Tibial nerve (tissue), 4 donors: ENCODE data around the gene KDM5A. TPM values are rescaled to one million over a fixed set of nuclear protein-coding genes. Genes with fewer than 3 reads are reported as not detected.
"Not testable (repeated sequence)": the region's sequence is repeated elsewhere in the genome, so short reads cannot be mapped to it uniquely, and the experiment has no call there.

Experiments used
- DNase-seq, 2 donors: peaks; one replicate each; pipeline ENCODE4 v3.0.0-alpha.2; 2019; ENCODE audit warnings: low spot score in 2 of 2
- H3K27ac ChIP-seq, 4 donors: fragments of 200-600 bp; sonication (generic) in 3 of 4; one replicate each; pipeline ENCODE4 v1.5.1; 2017 to 2019; ENCODE audit warnings: mild to moderate bottlenecking in 1 of 4
- H3K27me3 ChIP-seq, 2 donors: fragments of 200-600 bp; sonication (generic) in 1 of 2; one replicate each; pipeline versions ENCODE4 v1.5.1 to v1.6.0; 2017 to 2019
- H3K36me3 ChIP-seq, 3 donors: fragments of 200-600 bp; sonication (generic); one replicate each; pipeline ENCODE4 v1.5.1; 2018 to 2019
- H3K4me1 ChIP-seq, 4 donors: fragments of 200-600 bp; sonication (generic) in 3 of 4; one replicate each; pipeline ENCODE4 v1.5.1; 2017 to 2019
- H3K4me3 ChIP-seq, 4 donors: fragments of 200-600 bp; sonication (generic) in 3 of 4; one replicate each; pipeline ENCODE4 v1.5.1; 2017 to 2019; ENCODE audit warnings: mild to moderate bottlenecking in 1 of 4, moderate library complexity in 1 of 4
- H3K9me3 ChIP-seq, 4 donors: fragments of 200-600 bp; sonication (generic) in 3 of 4; one replicate each; pipeline ENCODE4 v1.5.1; 2017 to 2019
- CTCF ChIP-seq, 5 experiments: fragments of 200-600 bp in 3 of 5; fragments of 450-650 bp in 2 of 5; sonication (generic) in 3 of 5; IDR thresholded peaks; one replicate each; pipeline ENCODE4 v1.5.1; 2016 to 2019; ENCODE audit warnings: antibody characterized with exemption in 5 of 5, mild to moderate bottlenecking in 3 of 5, moderate library complexity in 2 of 5
- EP300 ChIP-seq, 2 donors: sonication (generic); formaldehyde crosslinking; IDR thresholded peaks; one replicate each; pipeline ENCODE4 v1.6.1; 2017; ENCODE audit warnings: antibody characterized with exemption in 2 of 2, mild to moderate bottlenecking in 1 of 2
- POLR2A ChIP-seq, 2 donors: fragments of 450-650 bp; IDR thresholded peaks; one replicate each; pipeline ENCODE4 v1.6.1; 2017; ENCODE audit warnings: antibody characterized with exemption in 2 of 2, mild to moderate bottlenecking in 2 of 2, moderate library complexity in 2 of 2
- WGBS, 2 donors: methylation state at CpG; one replicate each; pipeline ENCODE4 v1.1.5; 2018; 5-methylcytosine and 5-hydroxymethylcytosine counted together
- total RNA-seq, 4 donors: library from RNA; depleted of rRNA; stranded (reverse); fragments of >200 nt; gene quantifications; one replicate each; pipeline ENCODE4 v1.1.0, GENCODE V29; 2016

Gene KDM5A
- total RNA-seq, 4 donors from 2014 or later: 31.5 to 154 (median 68.4) TPM

DNA sequence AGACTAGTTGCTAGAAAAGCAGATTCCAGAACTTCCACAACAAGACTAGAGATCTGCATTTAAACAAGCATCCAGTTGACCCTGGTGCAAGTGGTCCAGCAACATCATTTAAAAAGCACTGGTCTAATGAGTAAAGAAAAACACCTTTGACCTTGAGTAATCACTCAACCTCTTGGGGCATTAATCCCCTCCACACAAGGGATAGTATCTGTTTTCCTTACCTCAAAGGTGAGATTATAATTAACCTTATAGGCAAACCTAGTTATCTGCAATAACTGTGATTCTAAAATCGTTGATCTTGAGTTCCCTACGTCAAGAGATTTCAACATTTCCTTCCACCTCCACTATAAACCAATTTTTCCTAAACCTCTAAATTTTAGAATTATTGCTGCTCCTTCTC is 1.1 kb downstream of the KDM5A start:
- Histone ChIP-seq H3K27ac (peak overlapping the region; percentile 88 to 94 (median 94)), H3K4me1 (peaks cover 0 to 51% (median 22%) of the 10 kb centered on the region in 4 donors), H3K9me3 (no peaks in the 10 kb centered on the region), H3K4me3 (peak overlapping the region; percentile 79 to 92 (median 86)), H3K27me3 (no peaks in the 10 kb centered on the region), H3K36me3 (peaks cover 0 to 20% (median 4%) of the 10 kb centered on the region in 3 donors)
- DNase-seq: no peak
- 1 to 3% methylated on average over 2 of the region's 2 CpGs for WGBS, 2 donors
- TF ChIP-seq CTCF (IDR thresholded peaks at IDR 0.05) (no peak), EP300 (IDR thresholded peaks at IDR 0.05) (no peak), POLR2A (IDR thresholded peaks at IDR 0.05) (no peak)

DNA sequence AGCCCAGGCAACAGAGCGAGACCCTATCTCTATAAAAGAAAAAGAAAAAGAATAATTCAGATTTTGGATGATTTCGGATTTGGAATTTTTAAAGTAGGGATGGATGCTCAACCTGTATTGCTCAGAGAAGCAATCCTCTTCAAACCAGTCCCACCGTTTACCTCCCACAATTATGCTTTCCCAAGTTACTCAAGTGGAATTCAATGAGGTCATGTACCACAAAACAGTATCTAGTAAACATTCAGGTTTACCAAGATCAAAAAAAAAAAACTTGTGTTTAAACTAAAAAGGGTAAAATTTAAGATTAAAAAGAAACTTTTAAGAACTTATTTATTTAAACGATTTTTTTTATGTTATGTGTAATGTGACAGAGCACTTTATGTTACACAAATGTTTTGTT is 2.5 kb downstream of the KDM5A start:
- no peak for DNase-seq
- Histone ChIP-seq H3K27me3 (no peaks in the 10 kb centered on the region), H3K9me3 (no peaks in the 10 kb centered on the region), H3K4me1 (peaks cover 0 to 51% (median 22%) of the 10 kb centered on the region in 4 donors), H3K4me3 (no peak overlapping the region), H3K36me3 (peaks cover 0 to 34% (median 7%) of the 10 kb centered on the region in 3 donors), H3K27ac (no peak overlapping the region)
- TF ChIP-seq POLR2A (IDR thresholded peaks at IDR 0.05): no peak
- no peak for TF ChIP-seq CTCF (IDR thresholded peaks at IDR 0.05)
- TF ChIP-seq EP300 (IDR thresholded peaks at IDR 0.05): no peak
- WGBS, 2 donors: 62 to 65% methylated on average over 4 of the region's 4 CpGs

DNA sequence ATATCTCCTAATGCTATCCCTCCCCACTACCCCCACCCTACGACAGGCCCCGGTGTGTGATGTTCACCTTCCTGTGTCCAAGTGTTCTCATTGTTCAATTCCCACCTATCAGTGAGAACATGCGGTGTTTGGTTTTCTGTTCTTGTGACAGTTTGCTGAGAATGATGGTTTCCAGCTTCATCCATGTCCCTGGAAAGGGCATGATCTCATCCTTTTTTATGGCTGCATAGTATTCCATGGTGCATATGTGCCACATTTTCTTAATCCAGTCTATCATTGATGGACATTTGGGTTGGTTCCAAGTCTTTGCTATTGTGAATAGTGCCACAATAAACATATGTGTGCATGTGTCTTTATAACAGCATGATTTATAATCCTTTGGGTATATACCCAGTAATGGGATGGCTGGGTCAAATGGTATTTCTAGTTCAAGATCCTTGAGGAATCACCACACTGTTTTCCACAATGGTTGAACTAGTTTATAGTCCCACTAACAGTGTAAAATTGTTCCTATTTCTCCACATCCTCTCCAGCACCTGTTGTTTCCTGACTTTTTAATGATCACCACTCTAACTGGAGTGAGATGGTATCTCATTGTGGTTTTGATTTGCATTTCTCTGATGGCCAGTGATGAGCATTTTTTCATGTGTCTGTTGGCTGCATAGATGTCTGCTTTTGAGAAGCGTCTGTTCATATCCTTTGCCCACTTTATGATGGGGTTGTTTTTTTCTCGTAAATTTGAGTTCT is 18.2 kb downstream of the KDM5A start:
- not testable (repeated sequence) for H3K4me1 ChIP-seq, H3K9me3 ChIP-seq, H3K27me3 ChIP-seq, H3K27ac ChIP-seq, DNase-seq, H3K4me3 ChIP-seq
- 95 to 96% methylated on average over 5 of the region's 5 CpGs for WGBS, 2 donors
- peaks cover under 1 to 75% (median 20%) of the 10 kb centered on the region in 3 donors for H3K36me3 ChIP-seq

DNA sequence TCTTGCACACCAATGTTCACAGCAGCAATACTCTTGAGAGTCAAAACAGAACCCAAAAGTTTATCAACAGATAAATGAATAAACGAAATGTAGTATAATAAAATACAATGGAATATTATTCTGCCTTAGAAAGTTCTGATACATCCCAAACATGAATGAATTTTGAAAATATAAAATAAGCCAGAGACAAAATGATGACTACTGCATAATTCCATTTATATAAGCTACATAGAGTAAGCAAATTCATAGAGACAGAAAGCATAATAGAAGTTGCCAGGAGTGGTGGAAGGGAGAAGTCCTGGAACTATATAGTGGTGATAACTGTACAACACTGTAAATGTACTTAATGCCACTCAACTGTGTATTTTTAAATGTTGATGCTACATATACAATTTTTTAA is 21.1 kb downstream of the KDM5A start:
- WGBS, 2 donors: 75 to 88% methylated on average over 1 of the region's 1 CpG
- TF ChIP-seq EP300 (IDR thresholded peaks at IDR 0.05): no peak
- no peak for TF ChIP-seq CTCF (IDR thresholded peaks at IDR 0.05)
- no peak for TF ChIP-seq POLR2A (IDR thresholded peaks at IDR 0.05)
- Histone ChIP-seq H3K36me3 (peaks cover 2 to 91% (median 21%) of the 10 kb centered on the region in 3 donors), H3K27ac (no peak overlapping the region), H3K27me3 (no peaks in the 10 kb centered on the region), H3K4me1 (no peaks in the 10 kb centered on the region), H3K4me3 (no peak overlapping the region), H3K9me3 (peaks cover 0 to 25% (median 1%) of the 10 kb centered on the region in 4 donors)
- no peak for DNase-seq

DNA sequence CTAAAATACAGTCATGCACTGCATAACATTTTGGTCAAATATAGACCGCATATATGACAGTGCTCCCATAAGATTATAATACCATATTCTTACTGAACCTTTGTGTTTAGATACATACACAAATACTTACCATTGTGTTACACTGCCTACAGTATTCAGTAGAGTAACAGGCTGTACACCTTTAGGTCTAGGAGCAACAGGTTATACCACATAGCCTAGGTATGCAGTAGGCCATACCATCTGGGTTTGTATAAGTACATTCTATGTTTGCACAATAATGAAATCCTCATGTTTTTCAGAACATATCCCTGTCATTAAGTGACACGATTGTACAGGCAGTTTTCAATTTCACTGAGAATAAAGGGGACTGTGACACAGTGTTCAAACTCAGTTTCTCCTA is 22.3 kb downstream of the KDM5A start:
- TF ChIP-seq CTCF (IDR thresholded peaks at IDR 0.05) (no peak), POLR2A (IDR thresholded peaks at IDR 0.05) (no peak)
- H3K27ac ChIP-seq: no peak overlapping the region
- no peak for DNase-seq
- peaks cover 6 to 97% (median 31%) of the 10 kb centered on the region in 3 donors for H3K36me3 ChIP-seq
- 89 to 93% methylated on average over 2 of the region's 2 CpGs for WGBS, 2 donors
- H3K27me3 ChIP-seq: no peaks in the 10 kb centered on the region
- H3K9me3 ChIP-seq: peaks cover 0 to 20% (median 1%) of the 10 kb centered on the region in 4 donors
- H3K4me3 ChIP-seq: no peak overlapping the region
- H3K4me1 ChIP-seq: no peaks in the 10 kb centered on the region
